IMR-90 (cell line): ENCODE data around the gene ASH1L. TPM values are rescaled to one million over a fixed set of nuclear protein-coding genes. Genes with fewer than 3 reads are reported as not detected.

ENCODE experiments used
- ATAC-seq: fragments of 200-7000 bp; cut with Tn5 transposase; 2 replicates; pipeline ENCODE4 v1.9.1; 2020; ENCODE audit warnings: low read depth, mild to moderate bottlenecking, moderate library complexity
- BruUV-seq: library from RNA; stranded (reverse); fragments of 400-500 nt; replicated peaks from 2 replicates; lab custom pipeline; 2021; lab: Mats Ljungman, UMichigan
- CTCF ChIA-PET: fragments of 300-600 bp; formaldehyde crosslinking; extraction: SDS; loops from one replicate; lab custom pipeline; 2021; ENCODE audit warnings: antibody characterized with exemption; lab: Yijun Ruan, JAX
- POLR2A ChIA-PET: fragments of 300-600 bp; sonication (Branson Sonifier 250); formaldehyde crosslinking; loops from one replicate; lab custom pipeline; 2022; ENCODE audit warnings: antibody characterized with exemption; ENCODE audit not compliant: unreplicated experiment; lab: Charles Lee
- DNase-seq: peaks from one replicate; pipeline ENCODE4 v3.0.0; 2013
- H2AFZ ChIP-seq: replicated peaks from 2 replicates; pipeline ENCODE3; 2013; ENCODE audit warnings: low read length, mild to moderate bottlenecking; ENCODE audit not compliant: poor library complexity
- H2AK5ac ChIP-seq: 2 replicates; pipeline ENCODE4 v1.6.1; 2013; ENCODE audit warnings: low read depth, low read length, inconsistent platforms
- H2AK9ac ChIP-seq: replicated peaks from 2 replicates; pipeline ENCODE3; 2013; ENCODE audit warnings: mild to moderate bottlenecking, low read depth, low read length, moderate library complexity; ENCODE audit not compliant: poor library complexity
- H2BK120ac ChIP-seq: 2 replicates; pipeline ENCODE4 v1.6.1; 2013; ENCODE audit warnings: low read depth, low read length, inconsistent platforms
- H2BK15ac ChIP-seq: 3 replicates; pipeline ENCODE4 v1.6.1; 2013; ENCODE audit warnings: low read depth, low read length, inconsistent platforms
- H2BK20ac ChIP-seq: 2 replicates; pipeline ENCODE4 v1.6.1; 2013; ENCODE audit warnings: low read depth, mild to moderate bottlenecking, inconsistent platforms, low read length, moderate library complexity
- H2BK5ac ChIP-seq: 2 replicates; pipeline ENCODE4 v1.6.1; 2013; ENCODE audit warnings: mild to moderate bottlenecking, low read depth, low read length, inconsistent platforms; ENCODE audit not compliant: poor library complexity, severe bottlenecking
- H3K14ac ChIP-seq: replicated peaks from 2 replicates; pipeline ENCODE4 v1.6.1; 2013; ENCODE audit warnings: low read depth, low read length, inconsistent platforms
- H3K18ac ChIP-seq: 2 replicates; pipeline ENCODE4 v1.6.1; 2013; ENCODE audit warnings: low read depth, low read length, control low read depth
- H3K23ac ChIP-seq: 2 replicates; pipeline ENCODE4 v1.6.1; 2013; ENCODE audit warnings: low read depth, low read length, inconsistent platforms
- H3K27ac ChIP-seq: 2 replicates; pipeline ENCODE4 v1.5.1; 2013; ENCODE audit warnings: mild to moderate bottlenecking, control low read depth, low read length; ENCODE audit not compliant: insufficient read depth
- H3K27me3 ChIP-seq: 2 replicates; pipeline ENCODE4 v1.6.1; 2013; ENCODE audit warnings: low read length; ENCODE audit not compliant: control insufficient read depth, insufficient read depth
- H3K36me3 ChIP-seq: 2 replicates; pipeline ENCODE4 v1.6.1; 2013; ENCODE audit warnings: low read length, mixed read lengths; ENCODE audit not compliant: control insufficient read depth, insufficient read depth
- H3K4ac ChIP-seq: 2 replicates; pipeline ENCODE4 v1.6.1; 2013; ENCODE audit warnings: low read depth, low read length, inconsistent platforms
- H3K4me1 ChIP-seq: 2 replicates; pipeline ENCODE4 v1.6.1; 2013; ENCODE audit warnings: low read length, mixed read lengths; ENCODE audit not compliant: control insufficient read depth, insufficient read depth
- H3K4me2 ChIP-seq: 2 replicates; pipeline ENCODE4 v1.6.1; 2013; ENCODE audit warnings: low read depth, mild to moderate bottlenecking, control low read depth, low read length, moderate library complexity
- H3K4me3 ChIP-seq: 2 replicates; pipeline ENCODE4 v1.5.1; 2013; ENCODE audit warnings: low read depth, mild to moderate bottlenecking, control low read depth, low read length, moderate library complexity; ENCODE audit not compliant: insufficient read depth
- H3K56ac ChIP-seq: 2 replicates; pipeline ENCODE4 v1.6.1; 2013; ENCODE audit warnings: low read length, inconsistent platforms; ENCODE audit not compliant: insufficient read depth; ENCODE audit errors: extremely low read depth
- H3K79me1 ChIP-seq, 2 experiments: 2 replicates each; pipeline ENCODE4 v1.6.1; 2013; ENCODE audit warnings: low read length in 2 of 2, inconsistent platforms in 1 of 2, low read depth in 1 of 2
- H3K9ac ChIP-seq: 2 replicates; pipeline ENCODE4 v1.6.1; 2013; ENCODE audit warnings: low read depth, low read length, control low read depth
- H3K9me1 ChIP-seq: 2 replicates; pipeline ENCODE4 v1.6.1; 2013; ENCODE audit warnings: low read length, inconsistent platforms; ENCODE audit not compliant: insufficient read depth
- H3K9me3 ChIP-seq: 2 replicates; pipeline ENCODE4 v1.6.1; 2013; ENCODE audit warnings: low read length; ENCODE audit not compliant: control insufficient read depth, insufficient read depth
- H4K20me1 ChIP-seq: 2 replicates; pipeline ENCODE4 v1.6.1; 2013; ENCODE audit warnings: low read length, inconsistent platforms; ENCODE audit not compliant: insufficient read depth
- H4K5ac ChIP-seq: 2 replicates; pipeline ENCODE4 v1.6.1; 2013; ENCODE audit warnings: mild to moderate bottlenecking, low read depth, low read length, control low read depth
- H4K8ac ChIP-seq, 2 experiments: 2 replicates each; pipeline ENCODE4 v1.6.1; 2013; ENCODE audit warnings: low read depth in 2 of 2, low read length in 2 of 2, control low read depth in 1 of 2, inconsistent platforms in 1 of 2
- H4K91ac ChIP-seq: 2 replicates; pipeline ENCODE4 v1.6.1; 2013; ENCODE audit warnings: low read depth, low read length, inconsistent platforms; ENCODE audit not compliant: insufficient read depth
- ELK1 ChIP-seq: fragments of 150-350 bp; IDR thresholded peaks from 2 replicates; pipeline ENCODE4 v1.6.1; 2016; ENCODE audit warnings: low read depth, mild to moderate bottlenecking, low read length, moderate library complexity, borderline replicate concordance
- MXI1 ChIP-seq: IDR thresholded peaks from 2 replicates; pipeline ENCODE4 v1.6.1; 2012; ENCODE audit warnings: low read depth, mild to moderate bottlenecking, low read length, moderate library complexity, borderline replicate concordance
- WGBS, 2 experiments: methylation state at CpG; one replicate each; pipeline versions ENCODE4 v1.1.5 to v1.1.7; 2013; ENCODE audit warnings: missing lambda C conversion rate in 2 of 2; ENCODE audit not compliant: insufficient read length in 1 of 2; ENCODE audit errors: extremely low coverage in 2 of 2; 5-methylcytosine and 5-hydroxymethylcytosine counted together
- dilution Hi-C: fragments of 300-500 bp; cut with HindIII; formaldehyde crosslinking; loops from one replicate; pipeline ENCODE4 v1.14.3; 2018; ENCODE audit warnings: low sequenced_read_pairs; ENCODE audit not compliant: unreplicated experiment
- in situ Hi-C: fragments of 300-500 bp; cut with MboI; formaldehyde crosslinking; loops from 3 replicates; pipeline ENCODE4 v1.14.3; 2019; ENCODE audit warnings: low sequenced_read_pairs, inconsistent platforms, mixed read lengths
- intact Hi-C: fragments of 100-400 bp; cut with micrococcal nuclease; formaldehyde crosslinking; loops from 2 replicates; pipeline ENCODE4 v1.10.0; 2022
- polyA plus RNA-seq, 3 experiments: library from polyadenylated mRNA; depleted of rRNA; stranded (reverse); fragments of >200 nt; gene quantifications; 2 replicates each; pipeline ENCODE4 v1.2.3, GENCODE V29; 2012; ENCODE audit warnings: low replicate concordance in 1 of 3
- total RNA-seq: library from RNA; depleted of rRNA; stranded (reverse); fragments of >200 nt; gene quantifications from 2 replicates; pipeline ENCODE4 v1.2.3, GENCODE V29; 2012

The ASH1L gene
- total and polyA plus RNA-seq, 2 of the 4 experiments (the other 2 are of a cell fraction) = 13.7 to 18.5 TPM

- H3K36me3 ChIP-seq = peaks cover 20% of the 10 kb centered on the region
- peak overlapping the region; percentile 85 for H4K91ac ChIP-seq
- H3K23ac ChIP-seq = peak overlapping the region; percentile 64; the same call in 1 of the 2 replicates
- no peak for TF ChIP-seq ELK1
- TF ChIP-seq MXI1 = peak; percentile 42; the same call in 1 of the 2 replicates
- peak; percentile 86 for DNase-seq
- H2AFZ ChIP-seq = peak overlapping the region; percentile 98
- no peak overlapping the region for H2BK20ac ChIP-seq
- H3K9me3 ChIP-seq = no peaks in the 10 kb centered on the region
- no peak overlapping the region for H2BK15ac ChIP-seq
- no CpG with 5 or more reads among the region's 29 CpGs for WGBS, 2 experiments
- peak overlapping the region; percentile 57 for H2AK5ac ChIP-seq
- H4K5ac ChIP-seq = peak overlapping the region; percentile 67
- peaks cover 16% of the 10 kb centered on the region; the same call in 1 of the 2 replicates for H3K9me1 ChIP-seq
- H3K9ac ChIP-seq = peak overlapping the region; percentile 80
- dilution Hi-C loops = no loop called here
- peak overlapping the region; percentile 51 to 92; a peak in 3 of 4 replicates for H4K8ac ChIP-seq
- peaks cover 25% of the 10 kb centered on the region for H4K20me1 ChIP-seq
- no peaks in the 10 kb centered on the region for H3K27me3 ChIP-seq
- intact Hi-C loops = loop anchor here (1.0 to 10.0 kb wide), 6 partner anchors 46 to 324 kb away; partner anchors contain the start of genes CLK2, HCN3, MTX1 and THBS3
- in situ Hi-C loops = no loop called here
- H3K4me3 ChIP-seq = peak overlapping the region; percentile 58
- no TSS peak for BruUV-seq
- ChIA-PET POLR2A (interaction anchor here (0.6 to 1.0 kb wide), 2 partner anchors 9 to 80 kb away, joined by 3 to 5 read pairs; no protein-coding TSS in a partner anchor), CTCF (interaction anchor here (0.8 to 1.6 kb wide), 3 partner anchors 14 to 73 kb away, joined by 3 to 5 read pairs (median 4); no protein-coding TSS in a partner anchor)
- peaks cover 18% of the 10 kb centered on the region; the same call in 1 of the 2 replicates for H3K4me1 ChIP-seq
- H3K56ac ChIP-seq = peak overlapping the region; percentile 40
- peak overlapping the region; percentile 90 for H3K4me2 ChIP-seq
- H3K27ac ChIP-seq = peak overlapping the region; percentile 95
- H3K79me1 ChIP-seq = peaks cover 9 to 64% of the 10 kb centered on the region in 2 experiments
- peak overlapping the region; percentile 99 for H2AK9ac ChIP-seq
- H2BK5ac ChIP-seq = peak overlapping the region; percentile 81
- H3K18ac ChIP-seq = peak overlapping the region; percentile 44; the same call in 1 of the 2 replicates
- peak overlapping the region; percentile 79 for H3K14ac ChIP-seq
- peak; percentile 67 for ATAC-seq
- peak overlapping the region; percentile 96 for H3K4ac ChIP-seq
- peak overlapping the region; percentile 48; the same call in 1 of the 2 replicates for H2BK120ac ChIP-seq
These were observed 238.9 kb downstream of the ASH1L start for GRCh38 chr1:155323729-155324036.
